Measurements from ENCODE around the gene DYRK1B.
A peak's percentile ranks its signal among the peaks of the same experiment; 100 is the strongest.

DYRK1B gene

GRCh38 chr19:39858541-39858940 is 24.6 kb upstream of the DYRK1B start:
- no peak for DNase-seq (ENCODE audit: low read depth)

- DNase-seq (ENCODE audit: low read depth) = no peak
Observed at GRCh38 chr19:39852882-39853281, 18.9 kb upstream of the DYRK1B start.

GRCh38 chr19:39850892-39851291 is 16.9 kb upstream of the DYRK1B start:
- no peak for DNase-seq (ENCODE audit: low read depth)

- DNase-seq (ENCODE audit: low read depth) = no peak
Observed at GRCh38 chr19:39848392-39848791, 14.4 kb upstream of the DYRK1B start.

GRCh38 chr19:39847525-39847924 is 13.6 kb upstream of the DYRK1B start:
- DNase-seq (ENCODE audit: low read depth) = no peak

- no peak for DNase-seq (ENCODE audit: low read depth)
Observed at GRCh38 chr19:39846678-39847486, 12.9 kb upstream of the DYRK1B start.

GRCh38 chr19:39845933-39846677 is 12.1 kb upstream of the DYRK1B start, which contains the start of gene FBL:
FBL (minus strand) TSS chr19:39846379; CDS start chr19:39846300, 79 bp downstream.
- DNase-seq (ENCODE audit: low read depth) = peak; percentile 97

- no peak for DNase-seq (ENCODE audit: low read depth)
Observed at GRCh38 chr19:39845584-39845932, 11.6 kb upstream of the DYRK1B start.

- DNase-seq (ENCODE audit: low read depth) = no peak
Observed at GRCh38 chr19:39845172-39845571, 11.2 kb upstream of the DYRK1B start.

- no peak for DNase-seq (ENCODE audit: low read depth)
Observed at GRCh38 chr19:39843919-39844793, 10.2 kb upstream of the DYRK1B start.

- no peak for DNase-seq (ENCODE audit: low read depth)
Observed at GRCh38 chr19:39842693-39843435, 8.9 kb upstream of the DYRK1B start.

- no peak for DNase-seq (ENCODE audit: low read depth)
Observed at GRCh38 chr19:39841041-39841440, 7.1 kb upstream of the DYRK1B start.

- DNase-seq (ENCODE audit: low read depth) = no peak
Observed at GRCh38 chr19:39840492-39840891, 6.5 kb upstream of the DYRK1B start.

- DNase-seq (ENCODE audit: low read depth) = no peak
Observed at GRCh38 chr19:39839678-39840327, 5.8 kb upstream of the DYRK1B start.

- no peak for DNase-seq (ENCODE audit: low read depth)
Observed at GRCh38 chr19:39838569-39838968, 4.6 kb upstream of the DYRK1B start.

GRCh38 chr19:39837978-39838377 is 4.0 kb upstream of the DYRK1B start:
- no peak for DNase-seq (ENCODE audit: low read depth)

GRCh38 chr19:39834287-39834841 is 402 bp upstream of the DYRK1B start:
- DNase-seq (ENCODE audit: low read depth) = no peak

GRCh38 chr19:39833160-39833463 is 850 bp downstream of the DYRK1B start:
- no peak for DNase-seq (ENCODE audit: low read depth)

- no peak for DNase-seq (ENCODE audit: low read depth)
Observed at GRCh38 chr19:39832341-39833083, 1.4 kb downstream of the DYRK1B start.

GRCh38 chr19:39831679-39832078 is 2.3 kb downstream of the DYRK1B start:
- no peak for DNase-seq (ENCODE audit: low read depth)
